GM18499 (cell line): ENCODE results near the gene OCA2.
A peak's percentile ranks its signal among the peaks of the same experiment; 100 is the strongest.

Experiments used
- ATAC-seq: cut with Tn5 transposase; IDR thresholded peaks from one replicate; pipeline ENCODE4 v1.9.1; 2021; ENCODE audit warnings: moderate number of reproducible peaks; ENCODE audit not compliant: insufficient read depth, unreplicated experiment

OCA2 gene

DNA sequence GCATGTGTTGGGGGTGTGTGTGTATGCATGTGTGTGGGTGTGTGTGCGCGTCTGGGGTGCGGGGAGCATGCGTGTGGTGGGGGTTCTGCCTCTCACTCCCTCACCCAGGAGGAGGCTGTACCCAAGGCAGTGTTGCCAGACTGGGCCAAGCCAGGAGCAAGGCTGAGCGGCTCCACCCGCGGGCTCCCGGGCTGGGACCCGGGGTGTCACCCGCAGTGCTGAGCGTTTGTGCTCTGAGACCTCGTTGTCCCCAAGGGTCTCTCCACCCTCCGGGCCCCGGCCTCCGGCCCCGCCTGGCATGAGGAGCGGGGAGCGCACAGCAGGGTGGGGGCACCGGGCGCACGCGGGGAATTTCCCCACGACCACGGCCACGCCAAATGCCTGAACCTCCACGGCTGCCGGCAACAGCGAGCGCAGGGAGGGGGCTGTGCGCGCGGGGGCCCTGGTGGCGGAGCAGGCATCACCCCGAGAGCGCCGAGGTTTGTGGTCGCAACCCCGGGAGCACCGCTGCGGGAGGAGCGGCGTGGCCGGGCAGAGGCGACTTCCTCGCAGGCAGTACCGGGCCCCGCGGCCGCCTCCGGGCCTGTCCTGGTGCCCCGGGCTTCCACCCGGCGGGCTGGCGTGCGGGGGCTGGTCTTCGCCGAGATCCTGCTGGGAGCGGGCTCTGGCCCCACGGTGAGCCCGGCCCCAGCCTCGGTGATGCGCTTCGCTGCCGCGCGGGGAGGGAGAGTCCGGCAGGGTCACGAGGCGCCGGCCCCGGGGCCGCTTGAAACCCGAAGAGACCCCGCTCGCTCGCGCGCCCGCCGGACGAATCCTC, 7.4 kb upstream of the OCA2 start:
- ATAC-seq: no peak

DNA sequence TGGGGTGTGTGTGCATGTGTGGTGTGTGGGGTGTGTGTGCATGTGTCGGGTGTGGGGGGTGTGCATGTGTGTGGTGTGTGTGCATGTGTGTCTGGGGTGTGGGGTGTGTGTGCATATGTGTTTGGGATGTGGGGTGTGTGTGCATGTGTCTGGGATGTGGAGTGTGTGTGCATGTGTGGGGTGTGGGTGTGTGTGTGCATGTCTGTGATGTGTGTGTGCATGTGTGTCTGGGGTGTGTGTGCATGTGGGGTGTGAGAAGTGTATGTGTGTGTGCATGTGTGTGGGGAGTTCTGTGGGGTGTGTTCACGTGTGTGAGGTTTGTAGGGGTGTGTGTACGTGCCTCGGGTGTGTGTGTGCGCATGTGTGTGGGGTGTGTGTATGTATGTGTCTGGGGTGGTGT, 6.7 kb upstream of the OCA2 start:
- ATAC-seq: no peak

DNA sequence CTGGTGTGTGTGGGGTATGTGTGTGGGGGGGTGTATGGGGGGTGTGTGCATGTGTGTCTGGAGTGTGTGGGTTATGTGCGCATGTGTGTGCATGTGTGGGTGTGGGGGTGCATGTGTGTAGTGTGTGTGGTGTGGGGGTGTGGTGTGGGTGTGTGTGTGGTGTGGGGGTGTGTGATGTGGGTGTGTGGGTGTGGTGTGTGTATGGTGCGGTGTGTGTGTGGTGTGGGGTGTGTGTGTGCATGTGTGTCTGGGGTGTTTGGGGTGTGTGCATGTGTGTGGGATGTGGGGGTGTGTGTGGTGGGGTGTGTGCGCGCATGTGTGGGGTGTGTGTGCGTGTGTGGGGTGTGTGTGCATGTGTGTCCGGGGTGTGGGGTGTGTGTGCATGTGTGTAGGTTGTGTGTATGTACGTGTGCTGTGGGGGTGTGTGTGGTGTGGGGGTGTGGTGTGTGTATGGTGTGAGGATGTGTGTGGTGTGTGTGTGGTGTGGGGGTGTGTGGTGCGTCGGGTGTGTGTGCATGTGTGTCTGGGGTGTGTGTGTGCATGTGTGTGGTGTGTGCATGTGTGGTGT, 6.2 kb upstream of the OCA2 start:
- ATAC-seq: no peak

DNA sequence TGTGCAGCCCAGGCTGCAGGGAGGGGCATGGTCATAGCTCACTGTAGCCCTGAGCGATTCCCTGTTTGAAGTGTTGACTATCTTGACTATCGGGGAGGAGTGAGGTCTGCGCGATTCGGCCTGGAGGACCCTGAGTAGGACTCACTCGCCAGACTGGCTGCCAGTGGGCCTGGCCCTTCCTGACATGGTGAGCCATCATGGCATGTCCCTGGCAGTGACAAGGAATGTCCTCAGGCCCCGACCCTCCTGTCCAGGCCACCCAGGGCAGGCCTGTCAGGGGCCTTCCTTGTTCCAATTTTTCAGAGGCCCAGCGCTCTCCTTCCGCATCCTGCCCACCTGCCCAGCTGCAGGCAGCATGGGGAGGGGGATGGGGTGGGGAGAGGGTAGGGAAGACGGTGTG, 5.2 kb upstream of the OCA2 start:
- no peak for ATAC-seq

DNA sequence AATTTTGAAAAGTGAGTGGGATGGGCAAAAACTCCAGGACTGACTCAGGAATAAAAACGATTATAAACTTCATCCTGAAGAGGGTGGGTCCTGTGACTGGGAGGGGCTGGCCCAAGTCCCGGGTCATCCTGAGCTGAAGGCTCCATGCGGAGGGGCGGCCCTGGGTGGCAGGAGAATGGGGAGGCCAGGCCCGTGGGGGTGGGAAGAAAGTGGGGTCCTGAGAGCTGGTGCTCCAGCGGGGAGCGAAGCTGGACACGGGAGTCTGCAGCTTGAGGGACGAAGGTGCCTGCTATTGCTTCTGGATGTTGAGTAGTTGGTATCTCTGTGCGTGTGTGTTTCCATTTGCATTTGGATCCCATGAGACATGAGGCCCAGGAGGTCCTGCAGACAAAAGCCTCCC, 4.7 kb upstream of the OCA2 start:
- ATAC-seq: no peak

DNA sequence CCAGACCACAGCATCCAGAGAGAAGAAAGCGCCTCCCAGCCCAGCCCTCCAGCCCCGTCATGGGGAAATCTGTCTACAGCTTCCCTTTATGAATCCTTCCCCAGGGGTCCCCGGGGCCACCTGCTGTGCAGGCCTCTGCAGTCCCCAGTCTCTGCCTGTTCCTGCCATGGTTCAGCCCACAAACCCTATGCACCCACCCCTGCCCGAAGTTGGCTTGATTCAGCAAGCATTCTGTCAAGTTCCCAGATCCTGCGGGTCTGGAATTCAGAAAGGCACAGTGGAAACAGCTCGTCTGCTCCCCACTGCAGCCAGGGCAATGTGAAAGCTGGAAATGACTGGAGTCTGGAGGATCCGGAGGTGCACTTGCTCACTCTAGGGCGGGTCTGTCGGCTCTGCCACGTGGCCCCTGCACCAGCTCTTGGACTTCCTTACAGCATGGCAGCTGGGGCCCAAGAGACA, 2.9 kb upstream of the OCA2 start:
- ATAC-seq: no peak

DNA sequence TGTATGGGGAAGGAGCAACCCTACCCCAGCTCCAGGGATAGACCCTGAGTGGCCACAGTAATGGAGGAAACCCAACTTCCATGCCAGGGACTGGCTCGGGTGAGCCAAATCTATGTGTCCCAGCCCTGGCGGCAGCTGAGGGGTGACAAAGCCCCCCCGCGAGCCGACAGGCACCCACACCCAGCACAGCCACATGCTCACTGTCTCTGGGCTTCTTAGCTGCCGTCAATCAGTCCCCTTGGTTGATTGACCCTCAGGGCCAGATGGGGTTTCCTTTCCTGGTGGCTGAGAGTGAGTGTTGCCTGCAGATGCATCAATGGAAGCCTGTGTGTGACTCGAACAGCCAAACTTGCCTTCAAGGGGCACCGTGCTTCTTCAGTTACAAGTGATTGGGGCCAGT, 2.1 kb upstream of the OCA2 start:
- no peak for ATAC-seq

DNA sequence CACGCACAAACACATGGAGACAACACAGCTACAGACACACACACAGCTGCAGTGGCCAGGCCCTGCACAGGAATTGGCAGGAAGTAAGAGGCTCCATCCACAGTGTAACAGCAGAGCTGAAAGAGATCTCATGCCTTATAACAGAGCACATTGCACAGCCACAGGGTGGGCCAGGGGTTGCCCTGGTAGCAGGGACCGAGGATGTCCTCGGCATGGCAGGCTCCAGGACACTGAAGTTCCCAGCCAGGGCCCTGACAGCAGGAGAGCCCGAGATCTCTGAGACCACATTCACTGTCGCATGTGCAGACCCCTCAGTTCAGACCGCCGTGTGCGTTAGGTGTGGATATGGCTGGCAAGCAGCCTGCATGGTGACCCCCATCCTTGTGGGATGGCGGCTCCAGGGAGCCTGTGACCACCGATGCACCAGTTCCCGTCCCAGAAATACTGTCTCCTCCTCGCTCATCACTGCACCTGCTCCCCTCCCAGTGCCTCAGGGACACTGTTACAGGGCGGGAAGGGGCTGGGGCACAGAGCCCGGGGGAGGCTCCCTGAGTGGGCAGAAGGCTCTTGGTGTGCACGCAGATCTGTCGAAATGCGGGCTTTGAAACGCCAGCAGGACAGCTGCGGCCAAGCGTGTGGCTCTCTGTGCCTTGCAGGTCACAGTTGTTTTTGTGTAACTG, 1.5 kb upstream of the OCA2 start:
- no peak for ATAC-seq

DNA sequence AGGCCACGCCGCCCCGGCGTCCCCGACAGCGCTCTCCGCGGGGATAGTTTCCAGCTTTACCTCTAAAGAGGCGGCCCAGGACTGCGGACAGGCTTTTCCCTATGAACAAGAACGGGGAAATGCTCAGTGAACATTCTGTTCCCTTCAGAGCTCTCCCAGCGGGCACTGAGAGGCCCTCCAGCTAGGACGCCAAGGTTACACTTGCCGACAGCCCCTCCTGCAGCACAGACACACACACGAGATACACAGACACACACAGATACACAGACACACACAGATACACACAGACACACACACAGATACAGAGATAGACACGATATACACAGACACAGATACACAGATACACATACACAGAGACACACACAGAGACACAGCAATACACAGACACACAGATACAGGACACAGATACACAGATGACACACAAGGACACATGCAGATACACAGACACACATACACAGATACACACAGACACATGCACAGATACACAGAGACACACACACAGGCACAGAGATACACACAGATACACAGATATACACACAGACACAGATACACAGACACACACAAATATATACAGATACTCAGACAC, 533 bp upstream of the OCA2 start:
- no peak for ATAC-seq

DNA sequence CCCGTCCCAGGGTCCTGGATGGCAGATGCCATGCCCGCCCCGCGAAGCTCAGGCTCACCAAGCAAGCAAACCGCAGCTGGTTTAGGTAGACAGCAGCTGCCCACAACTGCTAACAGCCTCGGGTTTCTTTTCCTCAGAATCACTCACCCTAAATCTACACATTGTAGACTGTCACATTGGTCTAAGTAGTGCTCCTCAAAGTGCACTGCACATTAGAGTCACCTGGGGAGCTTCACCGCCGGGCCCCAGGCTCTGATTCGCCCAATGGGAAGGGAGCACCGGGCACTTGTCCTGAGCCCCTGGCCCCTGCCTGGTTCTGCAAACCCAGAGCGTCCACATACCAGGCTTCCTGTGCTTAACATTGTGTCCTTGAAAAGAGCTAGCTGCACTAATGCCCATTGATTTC, 752 bp downstream of the OCA2 start:
- ATAC-seq: no peak

DNA sequence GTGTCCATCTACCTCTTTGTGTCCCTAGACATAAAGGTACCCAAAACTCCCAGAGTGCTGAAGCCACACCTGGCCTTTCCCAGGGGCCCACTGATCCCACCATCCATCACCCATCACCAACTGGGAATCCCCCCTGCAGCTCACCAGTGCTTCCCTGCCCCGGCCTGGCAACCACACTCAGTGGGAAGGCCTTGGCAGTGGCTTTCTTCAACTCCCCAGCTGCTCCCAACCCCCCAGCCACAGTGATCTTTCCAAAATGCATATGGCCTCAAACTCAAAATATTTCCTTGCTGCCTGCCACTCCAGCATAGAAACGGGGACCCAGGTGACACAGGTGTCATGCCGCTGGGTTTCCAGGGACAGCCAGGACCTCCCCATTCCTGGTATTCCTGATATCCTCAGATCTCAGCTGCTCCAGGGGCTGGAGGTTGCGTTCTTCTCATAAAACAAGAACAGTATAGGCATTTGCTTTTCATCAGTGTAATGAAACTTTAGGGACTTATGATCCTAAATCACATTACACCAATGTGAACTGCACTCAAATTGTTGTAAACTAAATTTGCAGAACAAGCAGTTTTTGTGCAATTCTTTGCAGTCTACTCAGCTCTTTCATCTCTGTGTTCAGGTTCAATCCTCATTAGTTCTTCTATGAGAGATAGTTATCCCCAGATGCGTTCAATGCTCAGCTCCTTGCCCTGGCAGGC, 1.3 kb downstream of the OCA2 start:
- ATAC-seq: no peak

DNA sequence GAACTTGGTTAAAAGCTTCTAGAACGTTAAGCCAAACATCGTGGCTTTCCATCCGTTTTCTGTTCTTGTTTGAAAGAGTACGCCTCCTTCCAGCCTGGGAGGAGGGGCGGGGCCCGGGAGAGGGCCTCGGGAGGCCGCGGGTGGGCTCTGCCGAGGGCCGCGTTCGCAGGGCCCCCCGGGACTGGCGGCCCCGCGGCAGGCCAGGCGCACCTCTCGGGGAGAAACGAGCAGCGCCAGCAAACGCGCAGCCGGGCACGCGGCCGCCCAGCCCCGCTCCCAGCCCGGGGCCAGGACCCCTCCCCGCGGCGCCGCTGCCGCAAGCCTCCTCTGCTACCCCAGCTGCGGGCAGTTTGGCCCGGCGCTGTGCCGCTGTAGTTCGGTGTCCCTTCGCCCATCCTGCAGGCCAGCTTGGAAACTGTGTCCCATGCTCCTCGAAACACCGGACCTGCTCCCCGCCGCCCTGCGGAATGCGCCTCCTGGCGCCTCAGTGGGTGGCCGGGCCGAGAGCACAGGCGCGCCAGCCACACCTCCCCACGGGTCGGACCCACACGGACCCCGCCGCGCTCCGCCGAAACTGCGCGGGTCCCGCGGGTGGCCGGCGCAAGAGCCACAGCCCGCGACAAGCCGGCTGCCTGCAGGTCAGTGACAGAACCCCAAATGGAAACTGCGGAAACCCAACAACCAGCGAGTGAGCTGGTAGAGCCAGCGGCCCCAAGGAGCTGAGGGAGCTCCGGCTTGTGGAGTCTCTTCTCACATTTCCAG, 2.3 kb downstream of the OCA2 start:
- ATAC-seq: no peak

DNA sequence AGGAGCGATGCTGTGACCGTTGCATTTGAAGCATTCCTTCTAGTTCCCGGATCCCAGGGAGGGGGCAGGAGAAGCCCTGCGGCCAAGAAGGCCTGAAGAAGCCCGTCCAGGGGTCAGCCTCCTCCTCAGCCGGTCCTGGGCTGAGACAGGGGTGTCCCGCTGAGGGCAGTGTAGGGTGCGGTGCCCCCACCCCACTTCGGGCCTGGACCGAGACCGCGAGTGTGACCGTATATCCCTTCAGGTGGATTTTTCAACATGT, 2.8 kb downstream of the OCA2 start:
- ATAC-seq: no peak

DNA sequence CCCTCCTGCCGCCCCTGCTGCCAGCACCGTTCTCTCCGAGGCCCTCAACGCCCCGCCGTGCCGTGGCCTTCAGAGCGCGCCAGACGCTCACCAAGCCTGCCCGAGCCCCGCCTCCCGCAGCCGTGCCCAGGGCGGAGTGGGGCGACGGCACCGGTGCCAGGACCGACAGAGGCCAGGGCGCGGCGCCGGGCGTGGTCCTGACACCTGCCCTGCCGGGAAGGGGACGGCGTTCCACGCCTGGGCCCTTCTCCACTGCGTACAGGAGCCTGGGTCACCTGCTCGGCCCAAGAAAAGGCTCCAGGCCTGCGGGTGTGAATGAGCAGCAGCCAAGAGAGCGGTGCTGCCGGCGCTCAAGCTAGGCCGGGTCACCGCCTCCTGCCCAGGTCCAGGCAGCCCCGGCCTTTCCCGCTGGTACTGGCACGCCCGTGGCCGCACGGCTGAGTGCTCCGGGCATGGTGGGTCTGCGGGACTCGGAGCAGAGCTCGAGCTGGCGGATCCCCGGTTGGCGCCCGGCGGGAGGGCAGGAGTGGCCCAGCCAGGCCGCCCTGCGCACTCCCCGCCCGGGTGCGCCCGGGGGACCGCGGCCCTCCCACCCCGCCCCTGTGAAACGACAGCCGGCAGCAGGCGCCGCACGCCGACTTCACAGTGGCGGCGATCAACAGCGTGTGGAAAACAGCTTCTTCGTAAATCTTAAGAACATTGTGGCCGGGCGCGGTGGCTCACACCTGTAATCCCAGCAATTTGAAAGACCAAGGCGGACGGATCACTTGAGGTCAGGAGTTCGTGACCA, 4.2 kb downstream of the OCA2 start:
- ATAC-seq: no peak

DNA sequence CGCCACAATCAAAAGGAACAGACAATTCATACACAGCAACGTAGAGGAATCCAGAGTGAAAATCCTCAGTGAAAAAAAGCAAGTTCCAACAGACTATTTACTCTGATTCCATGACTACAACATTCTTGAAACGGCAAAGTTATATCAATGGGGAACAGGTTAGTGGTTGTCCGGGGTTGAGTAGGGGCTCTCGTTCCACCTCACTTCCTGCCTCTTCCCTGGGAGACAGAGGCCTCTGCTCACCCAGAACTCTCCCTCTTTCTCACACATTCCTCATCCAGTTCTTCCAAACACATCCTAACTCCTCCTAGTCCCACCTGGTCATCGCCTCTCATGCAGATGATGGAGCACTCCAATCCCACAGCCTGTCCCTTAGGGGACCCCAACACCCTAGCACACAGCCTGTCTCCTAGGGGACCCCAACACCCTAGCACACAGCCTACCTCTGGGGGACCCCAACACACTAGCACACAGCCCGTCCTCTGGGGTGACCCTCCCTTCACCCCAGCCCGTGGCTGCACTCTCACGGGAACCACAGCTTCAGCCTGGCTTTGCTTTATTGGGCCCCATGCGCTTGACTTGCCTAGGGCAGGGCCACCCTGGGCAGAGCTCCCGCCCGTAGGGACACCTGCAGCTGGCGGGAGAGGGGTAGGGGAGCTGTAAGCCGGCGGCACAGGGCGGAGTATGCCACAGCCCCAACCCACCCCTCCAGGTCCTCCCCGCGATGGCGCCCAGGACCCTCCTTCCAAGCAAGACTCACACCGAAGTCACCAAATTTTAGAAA, 5.2 kb downstream of the OCA2 start:
- no peak for ATAC-seq

DNA sequence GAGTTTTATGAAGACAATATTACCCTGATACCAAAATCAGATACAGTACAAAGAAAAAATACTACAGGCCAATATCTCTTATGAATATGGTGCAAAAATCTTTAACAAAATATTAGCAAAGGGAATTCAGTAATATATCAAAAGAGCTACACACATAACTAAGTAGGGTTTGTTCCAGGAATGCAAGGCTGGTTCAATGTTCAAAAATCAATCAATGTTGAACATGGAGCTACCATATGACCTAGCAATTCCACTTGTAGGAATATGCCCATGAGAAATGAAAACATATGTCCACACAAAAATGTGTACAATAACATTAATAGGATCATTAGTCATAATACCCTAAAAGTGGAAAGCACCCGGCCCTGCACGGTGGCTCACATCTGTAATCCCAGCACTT, 7.8 kb downstream of the OCA2 start:
- no peak for ATAC-seq

DNA sequence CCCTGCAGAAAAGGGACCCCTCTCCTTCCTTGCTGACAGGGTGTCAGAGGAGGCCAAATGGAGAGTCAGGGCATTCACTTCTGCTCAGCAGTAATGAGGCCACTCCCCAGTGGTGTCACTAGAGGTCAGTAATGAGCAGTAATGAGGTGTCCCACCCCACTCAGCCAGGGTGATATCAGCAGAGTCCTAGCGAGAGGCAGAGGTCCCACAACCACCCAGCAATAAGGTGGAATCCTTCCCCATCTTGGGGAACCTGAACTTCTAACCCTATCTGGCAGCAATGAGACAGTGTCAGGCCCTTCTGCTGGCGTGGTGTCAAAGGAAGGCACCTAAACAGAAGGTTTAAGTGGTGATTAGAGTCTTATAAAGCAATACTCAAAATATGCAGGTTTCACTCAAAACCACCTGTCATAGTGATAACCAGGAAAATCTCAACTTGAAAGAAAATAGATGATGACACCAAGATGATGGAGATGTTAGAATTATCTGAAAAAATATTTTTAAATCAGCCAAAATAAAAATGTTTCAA, 12.9 kb downstream of the OCA2 start:
- ATAC-seq: peak; percentile 96

DNA sequence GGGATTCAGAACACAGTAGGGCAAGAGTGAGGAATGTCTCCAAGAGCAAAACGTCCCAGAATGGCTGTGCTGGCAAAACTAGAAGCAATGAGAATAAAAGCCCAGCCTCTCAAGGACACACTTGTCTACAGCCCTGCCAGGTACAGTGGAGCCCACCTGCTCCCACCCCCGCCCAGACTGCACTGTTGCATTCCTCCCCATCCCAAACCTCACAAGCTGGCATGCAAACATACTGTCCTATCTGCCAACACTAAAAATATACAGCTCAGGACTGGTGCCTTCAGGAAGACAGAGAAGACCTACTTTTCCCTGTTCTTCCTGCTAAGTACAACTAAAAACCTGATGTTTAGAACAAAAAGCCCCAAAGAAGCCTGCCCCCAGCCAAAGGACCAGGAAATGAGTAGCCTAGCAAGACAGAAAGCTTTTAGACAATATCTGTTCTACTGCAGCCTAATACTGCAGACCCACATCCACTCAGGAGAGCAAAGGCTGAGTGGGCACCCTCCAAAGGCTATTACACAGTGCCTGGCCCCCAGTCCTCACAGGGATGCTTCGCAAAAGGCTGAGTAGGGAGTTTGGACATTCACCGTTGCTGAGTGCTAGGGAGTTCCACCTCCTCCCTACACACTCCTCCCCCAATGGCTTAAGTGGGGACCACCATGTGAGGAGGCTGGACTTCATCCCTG, 13.5 kb downstream of the OCA2 start:
- ATAC-seq: no peak
